Cortex of kidney (tissue), 1 donor: Measurements from ENCODE around the gene OGFOD3.

Source experiments
- DNase-seq: peaks from one replicate; lab custom pipeline; 2025; lab: John Stamatoyannopoulos, UW

The OGFOD3 gene

DNA sequence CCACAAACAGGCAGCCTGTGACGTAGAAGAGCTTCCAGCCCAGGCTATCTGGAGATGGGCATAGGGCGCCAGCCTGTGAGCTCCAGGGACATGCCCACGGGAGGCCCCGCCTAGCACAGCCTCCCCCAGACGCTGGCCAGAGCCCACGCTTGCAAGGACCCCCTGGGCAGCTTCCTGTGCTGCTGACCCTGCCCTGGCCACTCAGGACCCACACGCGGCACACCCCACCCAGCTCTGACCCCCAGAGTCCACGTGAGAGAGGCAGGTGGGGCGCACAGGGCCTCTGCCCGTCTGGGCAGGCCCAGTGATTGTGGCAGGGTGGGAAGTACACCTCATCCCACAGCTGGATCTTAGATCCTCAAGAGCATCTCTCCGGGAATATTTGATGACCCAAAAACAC, 28.3 kb upstream of the OGFOD3 start:
- DNase-seq = no peak

- DNase-seq = no peak
Observed at GRCh38 chr17:82446124-82446523, 27.7 kb upstream of the OGFOD3 start.

- DNase-seq = no peak
Observed at GRCh38 chr17:82445542-82445941, 27.2 kb upstream of the OGFOD3 start.

DNA sequence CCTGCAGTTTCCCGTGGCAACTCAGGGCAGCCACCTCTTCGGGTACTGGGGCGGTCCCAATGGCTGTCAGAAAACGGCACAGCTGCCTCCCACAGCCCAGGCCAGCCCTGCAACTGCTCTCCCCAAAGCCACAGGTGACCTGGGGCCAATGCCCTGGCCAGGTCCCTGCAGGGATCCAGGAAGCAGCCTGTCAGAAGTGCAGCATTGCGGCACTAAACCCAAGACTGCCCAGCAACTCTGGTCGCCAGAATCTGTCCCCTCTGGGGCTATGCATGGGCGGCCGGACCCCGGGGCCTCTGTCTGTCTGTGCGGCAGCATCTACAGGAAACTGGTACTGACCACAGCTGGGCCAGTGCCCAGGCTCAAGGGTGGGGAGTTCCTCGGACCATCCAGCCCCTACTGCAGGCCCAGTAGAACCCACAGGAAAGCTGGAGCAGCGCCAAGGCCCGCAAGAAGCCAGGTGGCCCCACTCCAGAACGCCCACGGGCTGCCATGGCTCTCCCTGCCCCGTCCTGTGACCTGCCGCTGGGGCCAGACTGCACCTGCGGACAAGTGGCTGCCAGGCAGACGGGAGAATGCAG, 26.6 kb upstream of the OGFOD3 start:
- no peak for DNase-seq

- no peak for DNase-seq
Observed at GRCh38 chr17:82444284-82444893, 26.0 kb upstream of the OGFOD3 start.

GRCh38 chr17:82443465-82444283, 25.3 kb upstream of the OGFOD3 start:
- DNase-seq = no peak

GRCh38 chr17:82442643-82443464, 24.5 kb upstream of the OGFOD3 start:
- no peak for DNase-seq

DNA sequence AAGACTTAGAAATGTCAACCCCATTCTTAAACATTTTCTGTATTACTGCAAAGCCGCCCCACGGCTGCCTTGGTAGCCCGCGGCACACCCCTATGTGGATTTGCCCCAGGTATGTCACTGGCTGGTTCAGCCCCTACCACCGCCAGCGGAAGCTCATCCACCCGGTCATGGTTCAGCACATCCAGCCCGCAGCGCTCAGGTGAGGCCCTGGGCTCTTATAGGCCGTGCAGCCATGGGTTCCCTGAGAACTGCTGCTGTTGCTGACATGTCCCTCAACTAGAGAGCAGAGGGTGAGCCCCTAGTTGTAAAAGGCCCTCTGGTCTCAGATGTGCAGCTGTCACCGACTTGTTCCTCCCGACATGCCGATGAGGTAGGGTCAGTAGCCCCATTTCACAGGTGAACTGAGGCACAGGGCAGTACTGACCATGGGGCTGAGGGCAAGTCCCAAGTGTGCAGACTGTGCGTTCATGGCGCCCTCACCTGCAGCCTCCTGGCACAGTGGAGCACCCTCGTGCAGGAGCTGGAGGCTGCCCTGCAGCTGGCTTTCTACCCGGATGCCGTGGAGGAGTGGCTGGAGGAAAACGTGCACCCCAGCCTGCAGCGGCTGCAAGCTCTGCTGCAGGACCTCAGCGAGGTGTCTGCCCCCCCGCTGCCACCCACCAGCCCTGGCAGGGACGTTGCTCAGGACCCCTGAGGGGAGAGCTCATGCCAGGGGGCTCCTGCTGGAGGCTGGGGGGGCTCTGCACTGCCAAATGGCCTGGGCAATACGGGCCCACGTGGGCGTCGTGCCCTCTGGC, 23.5 kb upstream of the OGFOD3 start:
- no peak for DNase-seq

DNA sequence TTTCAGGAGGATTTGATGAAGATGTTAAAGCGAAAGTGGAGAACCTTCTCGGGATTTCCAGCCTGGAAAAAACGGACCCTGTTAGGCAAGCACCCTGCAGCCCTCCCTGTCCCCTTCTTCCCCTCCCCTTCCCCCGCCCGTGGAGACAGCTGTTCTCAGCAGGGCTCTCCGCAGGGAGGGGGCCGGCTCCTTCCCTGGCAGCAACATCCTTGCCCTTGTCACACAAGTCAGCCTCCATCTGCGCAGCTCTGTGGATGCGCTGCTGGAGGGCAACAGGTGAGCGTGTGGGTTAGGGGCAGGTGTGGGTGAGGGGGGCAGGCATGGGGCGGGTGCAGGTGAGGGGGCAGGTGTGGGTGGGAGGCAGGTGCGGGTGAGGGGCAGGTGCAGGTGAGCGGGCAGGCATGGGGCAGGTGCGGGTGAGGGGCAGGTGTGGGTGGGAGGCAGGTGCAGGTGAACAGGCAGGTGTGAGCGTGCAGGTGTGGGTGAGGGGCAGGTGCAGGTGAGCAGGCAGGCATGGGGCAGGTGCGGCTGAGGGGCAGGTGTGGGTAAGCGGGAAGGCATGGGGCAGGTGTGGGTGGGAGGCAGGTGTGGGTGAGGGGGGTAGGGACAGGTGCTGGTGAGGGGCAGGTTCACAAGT, 22.7 kb upstream of the OGFOD3 start:
- DNase-seq = no peak

DNA sequence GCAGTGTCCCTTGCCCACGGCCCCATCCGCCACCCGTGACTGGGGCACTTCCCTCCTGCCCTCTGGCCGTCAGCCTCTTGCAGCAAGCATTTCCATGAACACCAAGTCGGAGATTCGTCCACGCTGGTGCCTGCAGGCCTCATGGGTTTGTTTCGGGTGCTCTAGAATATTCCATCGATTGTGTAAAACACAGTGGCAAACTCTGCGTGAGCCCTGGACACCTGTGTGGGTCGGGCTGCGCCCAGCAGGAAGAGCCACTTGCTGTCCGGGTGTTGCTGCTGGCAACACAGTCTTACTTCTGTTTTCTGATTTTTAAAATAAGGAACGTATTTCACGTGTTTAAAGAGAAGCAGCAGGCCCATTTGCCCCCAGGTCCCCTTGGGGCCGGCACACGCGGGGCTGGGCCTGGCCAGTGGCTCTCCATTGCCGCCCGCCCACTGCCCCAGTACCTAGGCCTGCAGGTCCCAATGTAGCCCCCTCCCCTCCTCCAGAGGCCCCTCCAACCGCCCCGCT, 22.1 kb upstream of the OGFOD3 start:
- no peak for DNase-seq

- no peak for DNase-seq
Observed at GRCh38 chr17:82439829-82440365, 21.5 kb upstream of the OGFOD3 start.

GRCh38 chr17:82439194-82439828, 20.9 kb upstream of the OGFOD3 start:
- no peak for DNase-seq

DNA sequence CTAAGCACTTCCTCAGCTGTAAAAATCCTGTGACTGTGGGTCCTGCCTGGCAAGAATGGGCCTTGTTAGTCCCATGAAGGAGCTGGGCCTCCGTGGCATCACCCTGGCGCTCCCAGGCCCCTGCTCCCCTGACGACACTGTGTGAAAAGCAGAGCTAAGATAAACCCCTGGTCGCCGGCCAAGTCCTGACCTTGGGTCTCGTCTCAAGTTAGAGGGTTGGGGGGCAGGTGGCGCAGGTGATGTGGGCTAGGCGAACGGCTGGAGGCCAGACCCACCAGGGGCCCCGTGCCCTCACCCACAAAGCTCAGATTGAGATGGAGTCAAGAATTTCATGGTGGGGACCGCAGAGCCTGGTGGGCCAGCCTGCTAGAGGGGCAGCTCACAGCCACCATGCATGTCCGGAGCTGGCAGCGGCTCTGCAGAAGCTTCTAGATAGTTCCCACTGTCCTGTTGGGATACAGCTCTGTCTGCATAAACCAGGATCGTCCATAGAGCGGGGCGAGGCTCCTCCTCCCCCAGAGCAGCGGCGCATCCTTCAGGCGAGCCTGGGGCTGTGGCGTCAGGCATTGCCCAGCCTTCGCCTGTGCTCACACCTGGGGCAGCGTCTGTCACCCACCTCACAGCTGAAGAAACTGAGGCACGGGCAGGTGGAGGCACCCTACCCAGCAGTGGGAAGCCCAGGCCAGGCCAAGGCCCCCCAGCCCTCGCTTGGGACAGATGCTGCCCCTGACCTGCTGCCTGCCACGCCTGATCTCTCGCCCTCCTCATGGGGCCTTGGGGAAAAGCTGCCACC, 20.2 kb upstream of the OGFOD3 start:
- no peak for DNase-seq

- DNase-seq = no peak
Observed at GRCh38 chr17:82437325-82437668, 18.9 kb upstream of the OGFOD3 start.

GRCh38 chr17:82436601-82437324, 18.4 kb upstream of the OGFOD3 start:
- DNase-seq = no peak

GRCh38 chr17:82435601-82436583, 17.5 kb upstream of the OGFOD3 start:
- DNase-seq = no peak

GRCh38 chr17:82435103-82435502, 16.7 kb upstream of the OGFOD3 start:
- no peak for DNase-seq

GRCh38 chr17:82434216-82434565, 15.8 kb upstream of the OGFOD3 start:
- DNase-seq = no peak
